H1 (cell line): ENCODE measurements around the gene CNKSR2.

Experiments
- ATF2 ChIP-seq: IDR thresholded peaks from 2 replicates; pipeline ENCODE4 v1.6.1; 2012; ENCODE audit warnings: low read length, inconsistent platforms
- CEBPB ChIP-seq: IDR thresholded peaks from 2 replicates; pipeline ENCODE4 v1.6.1; 2012; ENCODE audit warnings: low read depth, low read length
- CHD2 ChIP-seq: IDR thresholded peaks from 2 replicates; pipeline ENCODE4 v1.6.1; 2012; ENCODE audit warnings: low read length, improper control_type of control experiment
- EGR1 ChIP-seq: IDR thresholded peaks from 2 replicates; pipeline ENCODE4 v1.6.1; 2011; ENCODE audit warnings: low read depth, low read length, borderline replicate concordance
- EZH2 ChIP-seq: fragments of 200-600 bp; sonication (generic); IDR thresholded peaks from 2 replicates; pipeline ENCODE4 v1.7.1; 2012; ENCODE audit warnings: low read depth, mild to moderate bottlenecking, moderate library complexity, low read length, inconsistent platforms; ENCODE audit not compliant: severe bottlenecking
- GTF2F1 ChIP-seq: IDR thresholded peaks from 2 replicates; pipeline ENCODE4 v1.6.1; 2012; ENCODE audit warnings: low read depth, low read length, improper control_type of control experiment, borderline replicate concordance
- MAX ChIP-seq: IDR thresholded peaks from 2 replicates; pipeline ENCODE4 v1.6.1; 2012; ENCODE audit warnings: inconsistent platforms
- NRF1 ChIP-seq: IDR thresholded peaks from 2 replicates; pipeline ENCODE4 v1.6.1; 2011; ENCODE audit warnings: mild to moderate bottlenecking, low read depth, low read length, improper control_type of control experiment
- POLR2A ChIP-seq, 2 experiments: IDR thresholded peaks; 1 replicate in 1 of 2; 2 replicates in 1 of 2; pipeline ENCODE4 v1.6.1; 2011; ENCODE audit warnings: low read depth in 2 of 2, low read length in 2 of 2, mild to moderate bottlenecking in 2 of 2; ENCODE audit errors: control extremely low read depth in 1 of 2
- ZNF274 ChIP-seq: IDR thresholded peaks from 2 replicates; pipeline ENCODE4 v1.7.0; 2012; ENCODE audit warnings: low read length, borderline replicate concordance; ENCODE audit errors: extremely low read depth
- TF ChIP-seq, protein P1 (sequence below), 3 experiments: IDR thresholded peaks; 1 replicate in 2 of 3; 2 replicates in 1 of 3; pipeline versions ENCODE4 v1.5.1 to v1.6.1; 2011; ENCODE audit warnings: low read length in 3 of 3, mild to moderate bottlenecking in 3 of 3, inconsistent platforms in 2 of 3, low read depth in 1 of 3, moderate library complexity in 1 of 3; ENCODE audit not compliant: insufficient read depth in 1 of 3; ENCODE audit errors: control extremely low read depth in 1 of 3

DNA sequence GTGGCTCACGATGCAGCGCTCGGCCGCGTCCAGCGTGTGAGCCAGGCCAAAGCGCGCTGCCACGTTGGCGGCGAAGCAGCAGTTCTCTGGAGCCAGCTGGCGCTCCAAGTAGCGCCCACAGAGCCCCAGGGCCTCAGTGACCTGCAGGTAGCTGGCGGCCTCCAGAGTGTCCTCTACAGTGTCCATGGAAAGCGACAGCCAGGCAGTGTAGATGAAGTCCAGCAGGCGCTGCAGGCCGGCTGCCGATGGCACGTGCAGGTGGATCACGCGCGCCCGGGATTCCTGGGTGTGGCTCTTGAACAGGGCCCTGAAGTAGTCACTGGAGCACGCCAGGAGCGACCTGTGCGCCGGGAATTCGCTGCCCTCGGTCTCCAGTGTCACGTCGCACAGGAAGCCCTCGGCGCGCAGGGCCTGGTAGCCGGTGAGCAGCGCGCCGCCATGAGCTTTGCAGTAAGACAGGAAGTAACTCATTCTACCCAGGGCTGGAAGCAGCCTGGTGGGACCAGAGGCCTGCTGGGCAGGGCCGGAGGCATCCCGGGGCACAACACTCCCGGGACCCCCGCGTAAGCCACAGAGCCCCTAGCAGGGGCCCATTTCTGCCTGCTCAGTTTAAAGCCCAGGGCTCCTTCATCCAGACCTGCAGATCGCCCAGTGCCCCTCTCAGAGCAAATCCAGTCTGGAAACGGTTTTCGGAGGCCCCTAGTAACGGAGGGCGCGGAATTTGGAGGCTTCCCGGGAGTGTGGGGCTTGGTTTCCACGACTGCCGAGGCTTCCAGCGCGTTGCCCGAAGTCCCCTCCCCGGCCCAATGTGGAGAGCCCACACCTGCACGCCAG, 283.3 kb downstream of the CNKSR2 start:
- TF ChIP-seq ZNF274 (no peak), ATF2 (no peak), POLR2A (IDR thresholded peaks at IDR 0.05; ENCODE audit: control extremely low read depth in 1 of 2, low read depth in 2 of 2, low read length in 2 of 2) (no peak), CHD2 (no peak), GTF2F1 (no peak), MAX (no peak), EZH2 (no peak), NRF1 (no peak), EGR1 (no peak), CEBPB (no peak)
- TF ChIP-seq, protein P1, sequence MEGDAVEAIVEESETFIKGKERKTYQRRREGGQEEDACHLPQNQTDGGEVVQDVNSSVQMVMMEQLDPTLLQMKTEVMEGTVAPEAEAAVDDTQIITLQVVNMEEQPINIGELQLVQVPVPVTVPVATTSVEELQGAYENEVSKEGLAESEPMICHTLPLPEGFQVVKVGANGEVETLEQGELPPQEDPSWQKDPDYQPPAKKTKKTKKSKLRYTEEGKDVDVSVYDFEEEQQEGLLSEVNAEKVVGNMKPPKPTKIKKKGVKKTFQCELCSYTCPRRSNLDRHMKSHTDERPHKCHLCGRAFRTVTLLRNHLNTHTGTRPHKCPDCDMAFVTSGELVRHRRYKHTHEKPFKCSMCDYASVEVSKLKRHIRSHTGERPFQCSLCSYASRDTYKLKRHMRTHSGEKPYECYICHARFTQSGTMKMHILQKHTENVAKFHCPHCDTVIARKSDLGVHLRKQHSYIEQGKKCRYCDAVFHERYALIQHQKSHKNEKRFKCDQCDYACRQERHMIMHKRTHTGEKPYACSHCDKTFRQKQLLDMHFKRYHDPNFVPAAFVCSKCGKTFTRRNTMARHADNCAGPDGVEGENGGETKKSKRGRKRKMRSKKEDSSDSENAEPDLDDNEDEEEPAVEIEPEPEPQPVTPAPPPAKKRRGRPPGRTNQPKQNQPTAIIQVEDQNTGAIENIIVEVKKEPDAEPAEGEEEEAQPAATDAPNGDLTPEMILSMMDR (IDR thresholded peaks at IDR 0.05; ENCODE audit: control extremely low read depth in 1 of 3, insufficient read depth in 1 of 3, low read depth in 1 of 3, low read length in 3 of 3) = no peak
